BE2C (cell line): Measurements from ENCODE around the gene PRF1.

Experiments
- DNase-seq: peaks from one replicate; pipeline ENCODE4 v3.0.0-alpha.2; 2020
- H3K27me3 ChIP-seq: fragments of 250-450 bp; sonication (Bioruptor Pico); 2 replicates; pipeline ENCODE4 v1.5.1; 2020; ENCODE audit warnings: mild to moderate bottlenecking
- H3K36me3 ChIP-seq: fragments of 250-450 bp; sonication (Bioruptor Pico); 2 replicates; pipeline ENCODE4 v1.5.1; 2020; ENCODE audit warnings: mild to moderate bottlenecking
- H3K4me1 ChIP-seq: fragments of 250-450 bp; sonication (Bioruptor Pico); 2 replicates; pipeline ENCODE4 v1.5.1; 2020
- H3K4me3 ChIP-seq: 2 replicates; pipeline ENCODE4 v1.5.1; 2011; ENCODE audit warnings: low read depth, low read length
- H3K9me3 ChIP-seq: fragments of 250-450 bp; sonication (Bioruptor Pico); 2 replicates; pipeline ENCODE4 v1.5.1; 2020
- CTCF ChIP-seq: IDR thresholded peaks from 2 replicates; pipeline ENCODE4 v1.5.1; 2012; ENCODE audit warnings: mild to moderate bottlenecking, low read depth, low read length

Gene PRF1

GRCh38 chr10:70557086-70557845, 45.3 kb downstream of the PRF1 start:
- Histone ChIP-seq H3K36me3 (no peaks in the 10 kb centered on the region), H3K4me3 (no peak overlapping the region), H3K27me3 (no peaks in the 10 kb centered on the region), H3K4me1 (no peaks in the 10 kb centered on the region; the same call in 1 of the 2 replicates), H3K9me3 (no peaks in the 10 kb centered on the region)
- no peak for TF ChIP-seq CTCF
- no peak for DNase-seq

- no peaks in the 10 kb centered on the region for H3K36me3 ChIP-seq
- DNase-seq: no peak
Observed at GRCh38 chr10:70555371-70555770, 47.2 kb downstream of the PRF1 start.

GRCh38 chr10:70552586-70552985, 50.0 kb downstream of the PRF1 start:
- TF ChIP-seq CTCF: no peak
- DNase-seq: no peak
- no peaks in the 10 kb centered on the region for H3K9me3 ChIP-seq
- H3K4me3 ChIP-seq: no peak overlapping the region
- no peaks in the 10 kb centered on the region for H3K4me1 ChIP-seq
- H3K36me3 ChIP-seq: no peaks in the 10 kb centered on the region
- no peaks in the 10 kb centered on the region for H3K27me3 ChIP-seq

More at GRCh38 chr10:70555371-70555770, 47.2 kb downstream of the PRF1 start:
- TF ChIP-seq CTCF: no peak
- no peaks in the 10 kb centered on the region; the same call in 1 of the 2 replicates for H3K4me1 ChIP-seq
- H3K27me3 ChIP-seq: no peaks in the 10 kb centered on the region
- H3K9me3 ChIP-seq: no peaks in the 10 kb centered on the region
- H3K4me3 ChIP-seq: no peak overlapping the region

GRCh38 chr10:70551971-70552422, 50.5 kb downstream of the PRF1 start:
- Histone ChIP-seq H3K27me3 (no peaks in the 10 kb centered on the region), H3K9me3 (no peaks in the 10 kb centered on the region), H3K36me3 (no peaks in the 10 kb centered on the region), H3K4me1 (no peaks in the 10 kb centered on the region), H3K4me3 (no peak overlapping the region)
- no peak for DNase-seq
- TF ChIP-seq CTCF: no peak

GRCh38 chr10:70551466-70551865, 51.1 kb downstream of the PRF1 start:
- TF ChIP-seq CTCF: no peak
- Histone ChIP-seq H3K36me3 (no peaks in the 10 kb centered on the region), H3K27me3 (no peaks in the 10 kb centered on the region), H3K4me1 (no peaks in the 10 kb centered on the region), H3K9me3 (no peaks in the 10 kb centered on the region), H3K4me3 (no peak overlapping the region)
- DNase-seq: no peak

GRCh38 chr10:70550459-70550858, 52.1 kb downstream of the PRF1 start:
- TF ChIP-seq CTCF: no peak

More at GRCh38 chr10:70550459-70550858, 52.1 kb downstream of the PRF1 start:
- H3K9me3 ChIP-seq: no peaks in the 10 kb centered on the region
- no peaks in the 10 kb centered on the region for H3K27me3 ChIP-seq
- H3K4me3 ChIP-seq: no peak overlapping the region
- no peaks in the 10 kb centered on the region for H3K36me3 ChIP-seq
- DNase-seq: no peak
- H3K4me1 ChIP-seq: no peaks in the 10 kb centered on the region
